Activated CD4-positive, alpha-beta T cell treated with anti-CD3 and anti-CD28 coated beads, Interleukin-2, amount 50 U/mL, for 48 hours (primary cell): ENCODE measurements around the gene GABRR2.
A peak's percentile ranks its signal among the peaks of the same experiment; 100 is the strongest.
"Not testable (repeated sequence)": the region's sequence is repeated elsewhere in the genome, so short reads cannot be mapped to it uniquely, and the experiment has no call there.

Experiments used
- DNase-seq, 2 experiments: peaks; one replicate each; pipeline ENCODE4 v3.0.0-alpha.2; 2020

Gene GABRR2

DNA sequence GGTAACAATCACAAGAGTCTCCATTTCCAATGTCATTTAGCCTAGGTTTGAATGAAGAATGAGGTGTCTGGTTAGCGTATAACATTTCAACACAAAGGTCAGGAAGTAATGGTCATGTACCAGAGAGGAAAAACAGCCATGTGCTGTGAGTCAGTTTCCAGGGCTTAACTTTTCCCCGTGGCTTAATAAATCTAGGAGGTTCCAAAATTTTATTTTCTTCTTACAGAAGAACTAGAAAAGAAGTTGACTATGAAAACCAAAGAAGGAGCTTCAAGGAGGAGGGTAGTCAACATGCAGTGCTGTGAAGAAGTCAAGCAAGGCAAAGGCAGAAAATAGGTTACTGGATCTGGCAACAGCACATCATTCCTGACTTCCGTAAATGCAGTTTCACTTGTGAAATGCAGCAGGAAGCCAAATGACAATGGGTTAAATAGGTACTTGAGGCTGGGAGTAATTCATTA is 8.4 kb upstream of the GABRR2 start:
- no peak for DNase-seq

DNA sequence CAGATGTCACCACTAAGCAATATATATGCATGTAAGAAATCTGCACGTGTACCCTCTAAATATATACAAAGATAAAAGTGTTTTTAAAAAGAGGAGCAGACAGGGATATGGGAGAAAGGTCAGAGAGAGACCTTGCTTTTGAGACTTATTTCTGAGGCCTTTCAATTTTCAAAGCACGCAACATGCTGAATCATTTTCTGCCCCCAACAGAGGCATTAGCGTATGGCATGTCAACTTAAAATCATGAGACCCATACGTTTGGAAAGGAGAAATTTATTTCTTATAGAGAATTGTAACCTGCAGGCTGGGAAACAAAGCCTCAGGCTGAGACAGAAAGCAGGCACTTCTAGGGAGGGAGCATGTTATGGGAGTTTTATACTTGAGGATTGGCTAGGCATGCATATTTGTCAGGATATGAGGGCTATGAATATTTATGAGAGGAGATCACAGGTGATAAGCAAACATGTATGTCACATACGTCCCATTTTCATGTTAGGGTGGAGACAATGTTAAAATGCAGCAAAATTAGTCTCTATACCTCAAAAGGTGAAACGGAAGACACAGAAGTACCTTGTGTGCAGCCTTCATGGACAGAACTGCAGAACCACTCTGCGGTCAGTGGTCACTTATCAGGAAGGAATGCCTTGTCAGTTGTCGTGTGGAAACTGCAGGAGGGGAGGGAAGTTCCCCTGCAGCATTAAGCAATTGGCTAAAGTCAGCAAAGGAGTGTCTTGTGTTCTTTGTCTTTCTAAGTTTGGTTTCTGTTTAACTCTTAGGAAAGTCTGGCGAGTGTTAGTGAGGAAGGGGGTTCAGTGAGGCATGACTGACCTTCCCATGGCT is 6.3 kb upstream of the GABRR2 start:
- no peak for DNase-seq

DNA sequence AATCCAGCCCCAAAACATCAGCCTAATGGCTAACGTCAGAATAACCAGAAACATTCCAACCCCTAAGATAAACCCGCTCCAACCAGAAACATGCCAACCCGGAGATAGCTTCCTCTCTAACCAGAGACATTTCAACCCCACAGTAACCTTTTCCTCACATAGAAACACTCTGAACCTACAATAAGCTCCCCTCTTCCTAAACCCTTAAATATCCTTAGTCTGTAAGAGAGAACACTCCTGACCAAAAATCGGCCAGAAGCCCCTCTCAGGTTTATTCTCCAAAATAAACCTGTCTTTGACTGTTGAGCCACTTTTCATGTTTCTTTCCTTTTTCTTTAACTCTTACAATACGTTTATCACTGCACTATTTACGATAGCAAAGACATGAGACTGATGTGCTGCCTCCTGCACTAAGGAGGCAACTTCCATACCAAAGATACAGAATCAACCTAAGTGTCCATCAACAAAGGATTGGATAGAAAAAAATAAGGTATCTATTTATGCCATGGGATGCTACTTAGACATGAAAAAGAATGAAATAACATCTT is 5.0 kb upstream of the GABRR2 start:
- no peak for DNase-seq

DNA sequence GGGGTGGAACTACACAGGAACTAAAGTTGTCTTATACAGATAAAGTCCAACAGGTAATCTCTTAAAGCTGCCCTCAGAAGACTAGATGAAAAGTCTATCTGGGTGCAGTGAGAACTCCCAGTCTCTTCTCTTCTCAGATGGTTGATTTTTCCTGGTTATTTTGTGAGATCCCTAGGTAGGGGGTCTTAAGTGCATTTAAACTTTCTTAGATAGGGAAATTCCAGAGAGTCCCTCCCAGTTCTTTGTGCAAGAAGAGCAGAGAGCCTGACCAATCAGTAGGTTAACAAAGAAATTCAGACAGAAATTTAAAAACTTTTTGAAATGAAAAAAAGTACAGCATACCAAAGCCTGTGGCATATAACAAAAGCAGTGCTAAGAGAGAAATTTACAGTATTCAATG is 2.0 kb upstream of the GABRR2 start:
- DNase-seq, result no peak

GRCh38 chr6:89314692-89315091 is 407 bp downstream of the GABRR2 start:
- DNase-seq, result no peak

DNA sequence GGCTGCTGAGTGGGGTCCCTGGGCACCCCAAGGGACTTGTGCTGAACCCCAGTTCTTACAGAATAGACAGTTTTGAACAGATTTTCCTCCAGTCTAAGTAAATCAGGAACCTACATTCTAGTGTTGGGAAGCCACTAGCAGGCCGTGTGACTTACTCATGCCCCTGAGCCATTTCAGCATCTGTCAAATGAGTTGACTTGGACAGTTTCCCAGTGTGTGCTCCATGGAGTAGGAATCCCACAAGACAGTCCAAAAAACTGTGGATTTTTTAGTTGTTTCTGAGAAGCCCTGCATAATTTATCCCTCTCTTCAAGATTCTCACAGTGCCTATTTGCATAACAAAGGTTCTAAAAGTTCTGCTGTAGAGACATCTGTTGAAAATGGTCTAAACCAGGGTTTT is 2.1 kb downstream of the GABRR2 start:
- DNase-seq, result no peak

DNA sequence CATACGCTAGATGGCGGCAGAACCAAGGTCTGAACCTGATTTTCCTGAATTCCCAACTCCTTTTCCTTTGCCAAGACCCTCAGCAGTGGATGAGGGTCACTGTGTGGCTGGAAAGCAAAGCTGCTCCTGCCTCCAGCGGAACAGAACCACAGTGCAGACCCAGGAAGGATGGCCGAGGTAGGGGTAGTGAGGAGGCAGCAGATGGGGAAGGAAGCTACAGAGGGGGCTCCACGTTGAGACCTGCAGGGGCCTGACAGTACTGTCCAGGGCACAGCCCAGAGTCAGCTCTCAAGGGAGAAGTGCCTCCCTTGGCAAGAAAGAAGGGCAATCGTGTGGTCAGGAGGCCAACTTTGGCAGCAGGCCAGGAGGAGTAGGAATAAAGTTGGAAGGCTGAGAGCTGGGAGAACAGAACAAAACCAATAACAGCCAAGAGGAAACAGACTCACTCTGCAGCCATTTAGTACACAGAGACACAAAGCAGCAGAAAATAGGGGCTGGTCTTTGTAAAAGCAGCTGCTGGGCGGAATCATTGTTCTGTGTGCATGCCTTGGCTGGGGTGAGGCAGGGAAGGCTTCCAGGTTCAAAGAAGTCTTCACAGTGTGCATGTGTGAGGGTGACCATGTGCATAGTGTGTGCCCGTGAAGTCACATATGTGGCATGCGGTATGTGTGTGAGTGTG is 3.1 kb downstream of the GABRR2 start:
- no peak for DNase-seq

GRCh38 chr6:89311530-89311852 is 3.6 kb downstream of the GABRR2 start:
- no peak for DNase-seq

GRCh38 chr6:89310929-89311328 is 4.2 kb downstream of the GABRR2 start:
- DNase-seq, result no peak

GRCh38 chr6:89308525-89309395 is 6.3 kb downstream of the GABRR2 start:
- no peak for DNase-seq

DNA sequence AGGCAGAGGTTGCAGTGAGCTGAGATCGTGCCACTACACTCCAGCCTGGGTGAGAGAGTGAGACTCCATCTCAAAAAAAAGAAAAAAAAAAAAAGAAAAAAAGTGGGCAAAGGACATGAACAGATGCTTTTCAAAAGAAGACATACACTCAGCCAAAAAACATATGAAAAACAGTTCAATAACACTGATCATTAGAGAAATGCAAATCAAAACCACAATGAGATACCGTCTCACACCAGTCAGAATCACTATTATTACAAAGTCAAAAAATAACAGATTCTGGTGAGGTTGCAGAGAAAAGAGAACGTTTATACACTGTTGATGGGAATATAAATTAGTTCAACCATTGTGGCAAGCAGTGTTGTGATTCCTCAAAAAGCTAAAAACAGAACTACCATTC is 10.6 kb downstream of the GABRR2 start:
- DNase-seq, result not testable (repeated sequence)

DNA sequence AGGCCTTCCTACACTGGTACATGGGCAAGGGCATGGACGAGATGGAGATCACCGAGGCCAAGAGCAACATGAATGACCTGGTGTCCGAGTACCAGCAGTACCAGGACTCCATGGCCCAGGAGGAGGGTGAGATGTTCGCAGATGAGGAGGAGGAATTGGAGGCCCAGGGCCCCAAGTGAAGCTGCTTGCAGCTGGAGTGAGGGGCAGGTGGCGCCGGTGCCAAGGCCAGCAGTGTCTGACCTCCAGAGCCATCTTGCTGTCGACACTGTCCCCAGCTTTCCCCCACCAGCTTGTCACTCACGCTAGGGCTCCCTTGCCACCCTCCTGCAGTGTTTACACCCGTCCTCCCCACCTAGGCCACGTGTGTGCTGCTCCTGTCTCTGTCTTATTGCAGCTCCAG is 12.2 kb downstream of the GABRR2 start:
- no peak for DNase-seq

DNA sequence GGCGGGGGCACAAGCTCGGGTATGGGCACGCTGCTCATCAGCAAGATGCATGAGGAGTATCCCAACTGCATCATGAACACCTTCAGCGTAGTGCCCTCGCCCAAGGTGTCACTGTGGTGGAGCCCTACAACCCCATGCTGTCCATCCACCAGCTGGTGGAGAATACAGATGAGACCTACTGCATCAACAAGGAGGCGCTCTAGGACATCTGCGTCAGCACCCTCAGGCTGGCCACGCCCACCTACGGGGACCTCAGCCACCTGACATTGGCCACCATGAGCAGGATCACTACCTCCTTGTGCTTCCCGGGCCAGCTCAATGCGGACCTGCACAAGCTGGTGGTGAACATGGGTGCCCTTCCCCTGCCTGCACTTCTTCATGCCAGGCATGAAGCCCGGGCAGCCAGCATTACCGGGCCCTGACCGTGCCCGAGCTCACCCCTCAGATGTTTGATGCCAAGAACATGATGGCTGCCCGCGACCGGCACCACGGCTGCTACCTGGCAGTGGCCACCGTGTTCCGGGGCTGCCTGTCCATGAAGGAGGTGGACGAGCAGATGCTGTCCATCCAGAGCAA is 12.8 kb downstream of the GABRR2 start:
- DNase-seq, result no peak

- no peak for DNase-seq
These were observed 13.4 kb downstream of the GABRR2 start for GRCh38 chr6:89301586-89302194.

DNA sequence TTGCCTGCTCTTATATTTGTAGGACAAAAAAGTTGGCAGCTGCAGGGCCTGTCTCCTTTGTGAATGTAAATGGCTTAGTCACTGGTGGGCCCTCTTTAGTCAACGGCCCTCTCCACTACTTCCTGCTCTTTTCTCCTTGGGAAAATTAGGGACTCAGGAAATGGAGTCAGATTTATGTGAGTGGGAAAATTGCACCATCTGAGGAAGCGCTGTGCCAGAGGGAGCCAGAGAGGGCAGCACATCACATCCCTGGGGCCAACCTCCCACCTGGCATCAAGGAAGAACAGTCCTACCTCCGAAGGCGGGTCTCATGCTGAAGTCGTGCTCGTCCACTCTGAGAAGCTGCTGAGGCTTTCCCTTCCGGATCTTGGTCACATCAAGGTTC is 15.6 kb downstream of the GABRR2 start:
- DNase-seq, result no peak

DNA sequence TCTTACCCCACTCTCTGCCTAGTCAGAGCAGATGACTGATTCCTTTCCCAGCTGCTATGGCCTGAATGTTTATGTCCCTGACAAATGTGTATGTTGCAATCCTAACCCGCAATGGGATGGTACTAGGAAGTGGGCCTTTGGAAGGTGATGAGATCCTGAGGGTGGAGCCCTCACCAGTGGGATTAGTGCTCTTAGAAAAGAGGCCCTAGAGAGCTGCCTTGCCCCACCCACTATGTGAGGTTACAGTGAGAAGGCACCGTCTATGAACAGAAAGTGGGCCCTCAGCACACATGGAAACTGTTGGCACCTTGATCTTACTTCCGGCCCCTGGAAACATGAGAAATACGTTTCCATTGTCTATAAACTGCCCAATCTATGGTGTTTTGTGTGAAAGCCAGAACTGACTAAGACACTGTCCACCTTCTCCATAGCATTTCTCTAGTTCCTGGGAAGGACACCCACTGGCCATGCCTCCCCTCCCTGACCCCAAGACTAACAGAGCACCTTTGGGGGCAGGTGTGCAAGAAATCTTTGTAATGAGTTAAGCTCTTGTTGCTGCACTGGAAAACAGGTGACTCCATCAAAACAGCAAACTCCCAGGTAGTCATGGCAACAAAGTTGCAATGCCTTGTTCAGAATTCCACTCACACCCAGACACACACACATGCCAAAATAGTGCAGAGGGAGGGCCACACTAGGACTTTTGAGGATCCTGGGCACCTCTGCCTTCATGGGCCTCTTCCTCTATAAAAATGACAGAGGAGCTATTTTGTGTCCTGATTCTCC is 16.2 kb downstream of the GABRR2 start:
- peak; percentile 32 to 46 for DNase-seq

DNA sequence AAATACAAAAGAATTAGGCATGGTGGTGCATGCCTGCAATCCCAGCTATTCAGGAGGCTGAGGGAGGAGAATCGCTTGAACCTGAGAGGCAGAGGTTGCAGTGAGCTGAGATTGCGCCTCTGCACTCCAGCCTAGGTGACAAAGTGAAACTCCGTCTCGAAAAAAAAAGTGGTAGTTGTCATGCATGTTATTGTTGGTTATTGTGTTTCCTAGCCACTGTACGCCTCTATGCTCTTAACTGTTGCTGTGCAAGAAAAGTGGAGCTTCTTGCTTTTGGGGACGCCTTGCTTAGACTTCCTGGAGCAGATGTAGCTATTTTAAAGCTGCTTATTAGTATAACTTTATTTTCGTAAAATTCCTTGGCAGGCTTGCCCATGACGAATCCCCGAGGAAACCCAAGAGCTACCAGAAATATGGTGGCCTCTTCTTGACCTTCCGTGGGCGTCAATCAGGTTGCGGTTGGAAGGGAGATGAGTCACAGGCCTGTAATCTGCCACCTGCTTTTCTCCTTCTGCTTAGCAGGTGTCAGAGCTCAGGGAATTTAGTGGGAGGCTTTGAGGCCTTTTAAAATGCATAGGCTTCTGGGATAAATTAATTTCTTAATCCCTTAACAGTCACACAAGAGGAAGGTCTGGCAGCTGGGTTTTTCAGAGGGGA is 17.3 kb downstream of the GABRR2 start:
- peak; percentile 66 to 78 for DNase-seq

- DNase-seq, result no peak
These were observed 19.1 kb downstream of the GABRR2 start for GRCh38 chr6:89295981-89296380.

DNA sequence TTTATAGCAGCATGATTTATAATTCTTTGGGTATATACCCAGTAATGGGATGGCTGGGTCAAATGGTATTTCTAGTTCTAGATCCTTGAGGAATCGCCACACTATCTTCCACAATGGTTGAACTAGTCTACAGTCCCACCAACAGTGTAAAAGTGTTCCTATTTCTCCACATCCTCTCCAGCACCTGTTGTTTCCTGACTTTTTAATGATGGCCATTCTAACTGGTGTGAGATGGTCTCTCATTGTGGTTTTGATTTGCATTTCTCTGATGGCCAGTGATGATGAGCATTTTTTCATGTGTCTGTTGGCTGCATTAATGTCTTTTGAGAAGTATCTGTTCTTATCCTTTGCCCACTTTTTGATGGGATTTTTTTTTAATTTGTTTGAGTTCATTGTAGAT is 20.0 kb downstream of the GABRR2 start:
- DNase-seq, result not testable (repeated sequence)

DNA sequence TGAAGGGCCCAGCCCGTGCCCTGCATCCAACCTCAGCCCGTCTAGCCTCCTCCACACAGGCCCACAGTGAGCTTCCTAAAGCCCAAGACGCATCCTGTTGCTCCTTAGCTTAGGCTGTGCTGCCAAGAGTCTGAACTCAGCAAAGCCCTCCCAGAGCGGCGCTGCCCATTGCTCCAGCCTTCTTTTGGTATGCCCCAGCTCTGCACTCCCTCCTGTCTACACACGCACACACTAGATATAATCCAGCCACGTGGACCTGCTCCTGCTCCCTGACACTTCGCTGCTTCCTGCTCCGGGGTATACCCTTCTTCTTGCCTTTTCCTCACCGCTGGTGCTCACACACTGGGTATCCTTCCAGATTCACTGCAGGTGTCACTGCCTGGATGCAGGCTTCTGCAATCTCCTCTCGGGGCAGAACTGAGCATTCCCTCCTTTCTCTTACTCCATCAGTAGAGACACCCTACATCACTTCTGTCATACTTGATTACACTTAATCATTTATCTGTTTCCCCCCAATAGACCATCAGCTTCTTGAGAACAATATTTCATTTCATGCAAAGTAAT is 23.8 kb downstream of the GABRR2 start:
- no peak for DNase-seq
